ENCODE measurements around the gene DGKZ. TPM values are rescaled to one million over a fixed set of nuclear protein-coding genes. Genes with fewer than 3 reads are reported as not detected.

The DGKZ gene
- total RNA-seq, 1 experiment from 2014 or later, result 68.9 TPM

DNA sequence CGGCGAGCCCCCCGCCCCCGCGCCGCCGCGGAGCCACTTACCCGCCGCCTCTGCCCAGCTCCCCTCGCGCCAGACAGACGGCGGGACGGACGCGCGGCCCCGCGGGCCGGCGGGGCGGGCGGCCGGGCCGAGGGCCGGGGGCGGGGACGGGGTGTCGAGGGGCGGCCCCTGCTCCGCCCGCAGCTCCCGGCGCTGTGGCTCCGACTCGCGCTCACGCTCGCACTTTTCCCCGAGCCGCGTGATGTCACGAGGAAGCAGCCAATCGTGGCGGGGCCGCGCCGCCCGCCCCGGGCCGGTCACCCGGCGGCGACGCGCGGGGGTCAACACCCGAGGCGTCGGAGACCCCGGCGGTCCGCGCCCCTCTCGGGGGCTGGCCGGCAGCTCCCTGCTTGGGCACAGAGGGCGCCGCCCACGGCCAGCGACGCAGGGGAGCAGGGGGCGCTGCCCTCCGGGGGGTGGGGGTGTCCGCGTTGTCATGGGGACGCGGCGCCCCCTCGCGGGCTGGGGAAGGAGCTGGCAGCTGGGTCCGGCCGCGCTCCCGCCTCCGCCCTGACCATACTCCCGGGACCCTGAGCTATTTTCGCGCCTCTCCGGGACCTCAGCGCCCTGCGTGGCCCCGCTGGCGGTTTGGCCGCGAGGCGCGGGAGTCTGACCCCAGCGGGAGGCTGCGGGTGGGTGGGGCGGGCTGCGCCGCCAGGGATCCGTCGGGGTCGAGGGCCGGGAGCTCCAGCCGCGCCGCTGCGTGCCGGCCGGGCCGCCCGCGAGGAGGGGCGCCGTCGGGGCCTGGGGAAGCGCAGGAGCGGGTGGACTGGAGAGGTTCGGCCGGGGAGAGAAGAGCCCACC is 44.5 kb downstream of the DGKZ start, which contains the start of gene CHRM4:
TSS of gene CHRM4 (minus strand) at position 199 of the 843 bp plus-strand sequence. CDS start 5,219 bp downstream, outside the sequence.
- H2BK120ac ChIP-seq (ENCODE audit: low read depth, low read length, poor library complexity, severe bottlenecking), result no peak within 1 kb of the TSS
- no peak within 1 kb of the TSS for H2BK12ac ChIP-seq (ENCODE audit: insufficient read length, low read depth, low read length)
- H2BK20ac ChIP-seq (ENCODE audit: low read depth, low read length, poor library complexity, severe bottlenecking), result no peak within 1 kb of the TSS
- H3T11ph ChIP-seq (ENCODE audit: low read length), result no peak within 1 kb of the TSS
- Mint-ChIP-seq H3K27ac (no peak within 1 kb of the TSS), H3K9me3 (no peaks in the 10 kb centered on the region), H3K27me3 (ENCODE audit: low read depth) (peaks cover 64% of the 10 kb centered on the region), H3K36me3 (ENCODE audit: insufficient read depth in 1 of 3, low read depth in 3 of 3) (peaks cover 0 to 4% (median 3%) of the 10 kb centered on the region in 3 experiments; a peak in 4 of 7 replicates), H3K4me3 (peak within 1 kb of the TSS; percentile 78), H3K4me1 (peaks cover 31 to 41% of the 10 kb centered on the region in 2 experiments)
- peak; percentile 67 for DNase-seq
- no CpG with 5 or more reads among the region's 123 CpGs for WGBS (ENCODE audit: extremely low coverage, insufficient read length, low lambda C conversion rate)
- no peaks in the 10 kb centered on the region for H3K79me2 ChIP-seq (ENCODE audit: insufficient read depth, low read length)
- H3K4me2 ChIP-seq (ENCODE audit: insufficient read depth, insufficient read length, low read length), result peak within 1 kb of the TSS; percentile 86
- no peak within 1 kb of the TSS for H2BK15ac ChIP-seq (ENCODE audit: low read depth, low read length)
- TF ChIP-seq, protein P1, sequence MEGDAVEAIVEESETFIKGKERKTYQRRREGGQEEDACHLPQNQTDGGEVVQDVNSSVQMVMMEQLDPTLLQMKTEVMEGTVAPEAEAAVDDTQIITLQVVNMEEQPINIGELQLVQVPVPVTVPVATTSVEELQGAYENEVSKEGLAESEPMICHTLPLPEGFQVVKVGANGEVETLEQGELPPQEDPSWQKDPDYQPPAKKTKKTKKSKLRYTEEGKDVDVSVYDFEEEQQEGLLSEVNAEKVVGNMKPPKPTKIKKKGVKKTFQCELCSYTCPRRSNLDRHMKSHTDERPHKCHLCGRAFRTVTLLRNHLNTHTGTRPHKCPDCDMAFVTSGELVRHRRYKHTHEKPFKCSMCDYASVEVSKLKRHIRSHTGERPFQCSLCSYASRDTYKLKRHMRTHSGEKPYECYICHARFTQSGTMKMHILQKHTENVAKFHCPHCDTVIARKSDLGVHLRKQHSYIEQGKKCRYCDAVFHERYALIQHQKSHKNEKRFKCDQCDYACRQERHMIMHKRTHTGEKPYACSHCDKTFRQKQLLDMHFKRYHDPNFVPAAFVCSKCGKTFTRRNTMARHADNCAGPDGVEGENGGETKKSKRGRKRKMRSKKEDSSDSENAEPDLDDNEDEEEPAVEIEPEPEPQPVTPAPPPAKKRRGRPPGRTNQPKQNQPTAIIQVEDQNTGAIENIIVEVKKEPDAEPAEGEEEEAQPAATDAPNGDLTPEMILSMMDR (conservative IDR thresholded peaks at IDR 0.05), result peak; percentile 68
- no peak within 1 kb of the TSS for H3K9ac ChIP-seq (ENCODE audit: extremely low read depth, insufficient read length, low read length)
- H3K18ac ChIP-seq (ENCODE audit: insufficient read length, low read depth, low read length), result no peak within 1 kb of the TSS
- H3K23ac ChIP-seq (ENCODE audit: insufficient read length, low read depth, low read length), result no peak within 1 kb of the TSS
- H2AK5ac ChIP-seq (ENCODE audit: insufficient read length, low read length), result no peak within 1 kb of the TSS
- H3K14ac ChIP-seq (ENCODE audit: insufficient read depth, low read length), result no peak within 1 kb of the TSS
- H2BK5ac ChIP-seq (ENCODE audit: insufficient read length, low read length), result no peak within 1 kb of the TSS
- H4K20me1 ChIP-seq (ENCODE audit: control insufficient read depth, insufficient read depth, insufficient read length), result no peaks in the 10 kb centered on the region
- H4K8ac ChIP-seq (replicated peaks; ENCODE audit: insufficient read length, low read depth, low read length), result no peak within 1 kb of the TSS
- no peaks in the 10 kb centered on the region for H3K9me3 ChIP-seq (ENCODE audit: control insufficient read depth, low read depth, low read length)
- H3K27me3 ChIP-seq (ENCODE audit: insufficient read depth, low read length), result peaks cover 20% of the 10 kb centered on the region; the same call in 1 of the 2 replicates
- no peak within 1 kb of the TSS for H3K56ac ChIP-seq (ENCODE audit: insufficient read length, low read depth, low read length)
- H3K79me1 ChIP-seq (ENCODE audit: insufficient read depth, low read depth, low read length, poor library complexity, severe bottlenecking), result no peaks in the 10 kb centered on the region
- H2AFZ ChIP-seq (ENCODE audit: low read length), result no peak within 1 kb of the TSS
- H3K4me1 ChIP-seq (ENCODE audit: insufficient read depth, low read length), result peaks cover 3% of the 10 kb centered on the region; the same call in 1 of the 2 replicates
- H3K27ac ChIP-seq (ENCODE audit: insufficient read length, low read depth, low read length), result no peak within 1 kb of the TSS
- H4K91ac ChIP-seq (ENCODE audit: insufficient read length, low read depth, low read length), result no peak within 1 kb of the TSS
- H3K23me2 ChIP-seq (ENCODE audit: insufficient read length, low read depth, low read length, poor library complexity, severe bottlenecking), result peaks cover 15% of the 10 kb centered on the region
- H3K4ac ChIP-seq (ENCODE audit: low read depth, low read length), result no peak within 1 kb of the TSS
- H4K5ac ChIP-seq (ENCODE audit: insufficient read length, low read depth, low read length), result no peak within 1 kb of the TSS
